HEK293 (cell line): ENCODE results near the gene POR.

Experiments used
- BCL11B ChIP-seq: fragments of 450-650 bp; formaldehyde crosslinking; IDR thresholded peaks from 2 replicates; pipeline ENCODE4 v1.5.1; 2016; ENCODE audit warnings: low read depth, missing biosample characterization, missing genetic modification characterization
- KLF10 ChIP-seq: fragments of 450-650 bp; IDR thresholded peaks from 2 replicates; pipeline ENCODE4 v1.5.1; 2018; ENCODE audit warnings: missing biosample characterization, mild to moderate bottlenecking, missing genetic modification characterization
- MEIS1 ChIP-seq: sonication (generic); formaldehyde crosslinking; IDR thresholded peaks from 2 replicates; pipeline ENCODE4 v1.8.1; 2022; ENCODE audit warnings: missing genetic modification reagents, mild to moderate bottlenecking, borderline replicate concordance
- SETDB1 ChIP-seq: IDR thresholded peaks from one replicate; pipeline ENCODE4 v1.6.1; 2017; ENCODE audit warnings: mild to moderate bottlenecking, low read length, moderate library complexity, mixed read lengths; ENCODE audit not compliant: insufficient read length
- YY1 ChIP-seq: fragments of 450-650 bp; formaldehyde crosslinking; IDR thresholded peaks from 2 replicates; pipeline ENCODE4 v1.5.1; 2018; ENCODE audit warnings: missing biosample characterization, missing genetic modification characterization
- ZNF157 ChIP-seq: fragments of 450-650 bp; formaldehyde crosslinking; IDR thresholded peaks from 2 replicates; pipeline ENCODE4 v1.5.1; 2016; ENCODE audit warnings: missing biosample characterization, missing genetic modification characterization
- ZNF24 ChIP-seq: fragments of 450-650 bp; formaldehyde crosslinking; IDR thresholded peaks from 2 replicates; pipeline ENCODE4 v1.5.1; 2016; ENCODE audit warnings: missing biosample characterization, missing genetic modification characterization
- ZNF670 ChIP-seq: fragments of 450-650 bp; formaldehyde crosslinking; IDR thresholded peaks from 2 replicates; pipeline ENCODE4 v1.5.1; 2016; ENCODE audit warnings: missing biosample characterization, missing genetic modification characterization, low read depth
- TF ChIP-seq, protein P1 (sequence below): fragments of 450-650 bp; formaldehyde crosslinking; IDR thresholded peaks from 2 replicates; pipeline ENCODE4 v1.5.1; 2016; ENCODE audit warnings: missing biosample characterization, missing genetic modification characterization
- TF ChIP-seq, protein P2 (sequence below): fragments of 450-650 bp; formaldehyde crosslinking; IDR thresholded peaks from 2 replicates; pipeline ENCODE4 v1.5.1; 2016; ENCODE audit warnings: missing biosample characterization, missing genetic modification characterization, borderline replicate concordance
- TF ChIP-seq, protein P3 (sequence below): sonication (generic); formaldehyde crosslinking; IDR thresholded peaks from 2 replicates; pipeline ENCODE4 v1.8.1; 2022; ENCODE audit warnings: mild to moderate bottlenecking, moderate library complexity, missing genetic modification reagents
- TF ChIP-seq, protein P4 (sequence below): fragments of 450-650 bp; formaldehyde crosslinking; IDR thresholded peaks from 2 replicates; pipeline ENCODE4 v1.5.1; 2016; ENCODE audit warnings: missing biosample characterization, missing genetic modification characterization, low read depth
- TF ChIP-seq, protein P5 (sequence below): fragments of 450-650 bp; formaldehyde crosslinking; IDR thresholded peaks from 2 replicates; pipeline ENCODE4 v1.5.1; 2017; ENCODE audit warnings: missing biosample characterization, mild to moderate bottlenecking, missing genetic modification characterization, moderate library complexity

DNA sequence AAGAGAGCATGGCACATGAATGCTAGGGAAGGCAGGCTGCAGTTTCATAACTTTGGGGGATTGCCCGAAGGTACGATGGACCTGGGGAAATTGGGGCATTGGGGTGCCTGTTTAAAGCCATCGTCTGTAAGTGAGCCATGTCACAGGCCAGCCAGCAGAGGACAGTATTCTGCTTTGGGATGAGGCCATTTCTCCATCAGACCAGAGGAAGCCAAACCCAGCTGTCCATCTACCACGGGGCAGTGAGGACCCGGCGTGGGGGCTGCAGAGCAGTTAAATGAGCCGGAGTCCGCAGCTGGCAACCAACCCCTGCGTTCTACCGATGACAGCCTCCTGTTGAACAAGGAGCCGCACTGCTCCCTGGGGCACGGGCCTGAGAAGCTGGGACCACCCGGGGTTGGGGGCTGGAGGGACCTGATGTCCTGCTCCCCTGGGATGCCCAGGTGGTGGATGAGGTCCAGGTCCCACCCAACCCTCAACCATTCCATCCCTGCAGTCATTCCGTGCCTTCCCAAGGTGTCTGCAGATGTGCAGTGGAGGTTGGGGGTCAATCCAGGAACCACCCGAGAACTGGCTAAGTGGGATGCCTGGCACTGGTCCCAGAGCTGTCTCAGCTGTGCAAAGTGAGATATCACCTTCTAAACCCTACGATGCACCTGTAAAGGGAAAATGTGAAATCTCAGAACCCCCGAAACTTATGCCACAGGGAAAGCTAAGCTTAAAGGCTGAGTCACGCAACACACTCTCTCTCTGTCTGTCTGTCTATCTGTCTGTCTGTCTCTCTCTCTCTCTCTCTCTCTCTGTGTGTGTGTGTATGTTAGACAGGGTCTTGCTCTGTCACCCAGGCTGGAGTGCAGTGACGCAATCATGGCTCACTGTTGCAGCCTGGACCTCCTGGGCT, 48.2 kb upstream of the POR start:
- TF ChIP-seq ZNF157 (tag by site-specific recombination): no peak
- TF ChIP-seq ZNF670 (tag by site-specific recombination): no peak
- TF ChIP-seq, protein P1, sequence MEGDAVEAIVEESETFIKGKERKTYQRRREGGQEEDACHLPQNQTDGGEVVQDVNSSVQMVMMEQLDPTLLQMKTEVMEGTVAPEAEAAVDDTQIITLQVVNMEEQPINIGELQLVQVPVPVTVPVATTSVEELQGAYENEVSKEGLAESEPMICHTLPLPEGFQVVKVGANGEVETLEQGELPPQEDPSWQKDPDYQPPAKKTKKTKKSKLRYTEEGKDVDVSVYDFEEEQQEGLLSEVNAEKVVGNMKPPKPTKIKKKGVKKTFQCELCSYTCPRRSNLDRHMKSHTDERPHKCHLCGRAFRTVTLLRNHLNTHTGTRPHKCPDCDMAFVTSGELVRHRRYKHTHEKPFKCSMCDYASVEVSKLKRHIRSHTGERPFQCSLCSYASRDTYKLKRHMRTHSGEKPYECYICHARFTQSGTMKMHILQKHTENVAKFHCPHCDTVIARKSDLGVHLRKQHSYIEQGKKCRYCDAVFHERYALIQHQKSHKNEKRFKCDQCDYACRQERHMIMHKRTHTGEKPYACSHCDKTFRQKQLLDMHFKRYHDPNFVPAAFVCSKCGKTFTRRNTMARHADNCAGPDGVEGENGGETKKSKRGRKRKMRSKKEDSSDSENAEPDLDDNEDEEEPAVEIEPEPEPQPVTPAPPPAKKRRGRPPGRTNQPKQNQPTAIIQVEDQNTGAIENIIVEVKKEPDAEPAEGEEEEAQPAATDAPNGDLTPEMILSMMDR: peak; percentile 62; the same call in 1 of the 2 replicates
- TF ChIP-seq, protein P2, sequence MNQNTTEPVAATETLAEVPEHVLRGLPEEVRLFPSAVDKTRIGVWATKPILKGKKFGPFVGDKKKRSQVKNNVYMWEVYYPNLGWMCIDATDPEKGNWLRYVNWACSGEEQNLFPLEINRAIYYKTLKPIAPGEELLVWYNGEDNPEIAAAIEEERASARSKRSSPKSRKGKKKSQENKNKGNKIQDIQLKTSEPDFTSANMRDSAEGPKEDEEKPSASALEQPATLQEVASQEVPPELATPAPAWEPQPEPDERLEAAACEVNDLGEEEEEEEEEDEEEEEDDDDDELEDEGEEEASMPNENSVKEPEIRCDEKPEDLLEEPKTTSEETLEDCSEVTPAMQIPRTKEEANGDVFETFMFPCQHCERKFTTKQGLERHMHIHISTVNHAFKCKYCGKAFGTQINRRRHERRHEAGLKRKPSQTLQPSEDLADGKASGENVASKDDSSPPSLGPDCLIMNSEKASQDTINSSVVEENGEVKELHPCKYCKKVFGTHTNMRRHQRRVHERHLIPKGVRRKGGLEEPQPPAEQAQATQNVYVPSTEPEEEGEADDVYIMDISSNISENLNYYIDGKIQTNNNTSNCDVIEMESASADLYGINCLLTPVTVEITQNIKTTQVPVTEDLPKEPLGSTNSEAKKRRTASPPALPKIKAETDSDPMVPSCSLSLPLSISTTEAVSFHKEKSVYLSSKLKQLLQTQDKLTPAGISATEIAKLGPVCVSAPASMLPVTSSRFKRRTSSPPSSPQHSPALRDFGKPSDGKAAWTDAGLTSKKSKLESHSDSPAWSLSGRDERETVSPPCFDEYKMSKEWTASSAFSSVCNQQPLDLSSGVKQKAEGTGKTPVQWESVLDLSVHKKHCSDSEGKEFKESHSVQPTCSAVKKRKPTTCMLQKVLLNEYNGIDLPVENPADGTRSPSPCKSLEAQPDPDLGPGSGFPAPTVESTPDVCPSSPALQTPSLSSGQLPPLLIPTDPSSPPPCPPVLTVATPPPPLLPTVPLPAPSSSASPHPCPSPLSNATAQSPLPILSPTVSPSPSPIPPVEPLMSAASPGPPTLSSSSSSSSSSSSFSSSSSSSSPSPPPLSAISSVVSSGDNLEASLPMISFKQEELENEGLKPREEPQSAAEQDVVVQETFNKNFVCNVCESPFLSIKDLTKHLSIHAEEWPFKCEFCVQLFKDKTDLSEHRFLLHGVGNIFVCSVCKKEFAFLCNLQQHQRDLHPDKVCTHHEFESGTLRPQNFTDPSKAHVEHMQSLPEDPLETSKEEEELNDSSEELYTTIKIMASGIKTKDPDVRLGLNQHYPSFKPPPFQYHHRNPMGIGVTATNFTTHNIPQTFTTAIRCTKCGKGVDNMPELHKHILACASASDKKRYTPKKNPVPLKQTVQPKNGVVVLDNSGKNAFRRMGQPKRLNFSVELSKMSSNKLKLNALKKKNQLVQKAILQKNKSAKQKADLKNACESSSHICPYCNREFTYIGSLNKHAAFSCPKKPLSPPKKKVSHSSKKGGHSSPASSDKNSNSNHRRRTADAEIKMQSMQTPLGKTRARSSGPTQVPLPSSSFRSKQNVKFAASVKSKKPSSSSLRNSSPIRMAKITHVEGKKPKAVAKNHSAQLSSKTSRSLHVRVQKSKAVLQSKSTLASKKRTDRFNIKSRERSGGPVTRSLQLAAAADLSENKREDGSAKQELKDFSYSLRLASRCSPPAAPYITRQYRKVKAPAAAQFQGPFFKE (tag by site-specific recombination): no peak
- no peak for TF ChIP-seq YY1 (tag by site-specific recombination)
- peak; percentile 77; the same call in 1 of the 2 replicates for TF ChIP-seq ZNF24
- TF ChIP-seq, protein P3, sequence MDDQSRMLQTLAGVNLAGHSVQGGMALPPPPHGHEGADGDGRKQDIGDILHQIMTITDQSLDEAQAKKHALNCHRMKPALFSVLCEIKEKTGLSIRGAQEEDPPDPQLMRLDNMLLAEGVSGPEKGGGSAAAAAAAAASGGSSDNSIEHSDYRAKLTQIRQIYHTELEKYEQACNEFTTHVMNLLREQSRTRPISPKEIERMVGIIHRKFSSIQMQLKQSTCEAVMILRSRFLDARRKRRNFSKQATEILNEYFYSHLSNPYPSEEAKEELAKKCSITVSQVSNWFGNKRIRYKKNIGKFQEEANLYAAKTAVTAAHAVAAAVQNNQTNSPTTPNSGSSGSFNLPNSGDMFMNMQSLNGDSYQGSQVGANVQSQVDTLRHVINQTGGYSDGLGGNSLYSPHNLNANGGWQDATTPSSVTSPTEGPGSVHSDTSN: no peak
- TF ChIP-seq, protein P4, sequence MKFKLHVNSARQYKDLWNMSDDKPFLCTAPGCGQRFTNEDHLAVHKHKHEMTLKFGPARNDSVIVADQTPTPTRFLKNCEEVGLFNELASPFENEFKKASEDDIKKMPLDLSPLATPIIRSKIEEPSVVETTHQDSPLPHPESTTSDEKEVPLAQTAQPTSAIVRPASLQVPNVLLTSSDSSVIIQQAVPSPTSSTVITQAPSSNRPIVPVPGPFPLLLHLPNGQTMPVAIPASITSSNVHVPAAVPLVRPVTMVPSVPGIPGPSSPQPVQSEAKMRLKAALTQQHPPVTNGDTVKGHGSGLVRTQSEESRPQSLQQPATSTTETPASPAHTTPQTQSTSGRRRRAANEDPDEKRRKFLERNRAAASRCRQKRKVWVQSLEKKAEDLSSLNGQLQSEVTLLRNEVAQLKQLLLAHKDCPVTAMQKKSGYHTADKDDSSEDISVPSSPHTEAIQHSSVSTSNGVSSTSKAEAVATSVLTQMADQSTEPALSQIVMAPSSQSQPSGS (tag by site-specific recombination): peak; percentile 14; the same call in 1 of the 2 replicates
- no peak for TF ChIP-seq MEIS1
- TF ChIP-seq, protein P5, sequence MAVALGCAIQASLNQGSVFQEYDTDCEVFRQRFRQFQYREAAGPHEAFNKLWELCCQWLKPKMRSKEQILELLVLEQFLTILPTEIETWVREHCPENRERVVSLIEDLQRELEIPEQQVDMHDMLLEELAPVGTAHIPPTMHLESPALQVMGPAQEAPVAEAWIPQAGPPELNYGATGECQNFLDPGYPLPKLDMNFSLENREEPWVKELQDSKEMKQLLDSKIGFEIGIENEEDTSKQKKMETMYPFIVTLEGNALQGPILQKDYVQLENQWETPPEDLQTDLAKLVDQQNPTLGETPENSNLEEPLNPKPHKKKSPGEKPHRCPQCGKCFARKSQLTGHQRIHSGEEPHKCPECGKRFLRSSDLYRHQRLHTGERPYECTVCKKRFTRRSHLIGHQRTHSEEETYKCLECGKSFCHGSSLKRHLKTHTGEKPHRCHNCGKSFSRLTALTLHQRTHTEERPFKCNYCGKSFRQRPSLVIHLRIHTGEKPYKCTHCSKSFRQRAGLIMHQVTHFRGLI: no peak
- TF ChIP-seq SETDB1: no peak
- TF ChIP-seq BCL11B (tag by site-specific recombination): no peak
- TF ChIP-seq KLF10: no peak
